PC-9 (cell line): ENCODE measurements around the gene HOXC9.

Experiments
- CTCF ChIP-seq: fragments of 200-600 bp; sonication (generic); conservative IDR thresholded peaks from 2 replicates; pipeline ENCODE4 v1.6.1; 2017; ENCODE audit warnings: mixed run types, antibody characterized with exemption, mild to moderate bottlenecking, moderate library complexity
- EZH2 ChIP-seq: fragments of 200-600 bp; sonication (generic); IDR thresholded peaks from 2 replicates; pipeline ENCODE4 v1.8.0; 2017; ENCODE audit warnings: antibody characterized with exemption, low read depth

- TF ChIP-seq CTCF = no peak
- TF ChIP-seq EZH2 = no peak
These were observed 26.5 kb upstream of the HOXC9 start for GRCh38 chr12:53973236-53974042.
